DMS 273 (cell line): ENCODE results near the gene RCOR1.

Experiments
- DNase-seq: peaks from one replicate; lab custom pipeline; 2025; ENCODE audit not compliant: unreplicated experiment; lab: John Stamatoyannopoulos, UW

Gene RCOR1

DNA sequence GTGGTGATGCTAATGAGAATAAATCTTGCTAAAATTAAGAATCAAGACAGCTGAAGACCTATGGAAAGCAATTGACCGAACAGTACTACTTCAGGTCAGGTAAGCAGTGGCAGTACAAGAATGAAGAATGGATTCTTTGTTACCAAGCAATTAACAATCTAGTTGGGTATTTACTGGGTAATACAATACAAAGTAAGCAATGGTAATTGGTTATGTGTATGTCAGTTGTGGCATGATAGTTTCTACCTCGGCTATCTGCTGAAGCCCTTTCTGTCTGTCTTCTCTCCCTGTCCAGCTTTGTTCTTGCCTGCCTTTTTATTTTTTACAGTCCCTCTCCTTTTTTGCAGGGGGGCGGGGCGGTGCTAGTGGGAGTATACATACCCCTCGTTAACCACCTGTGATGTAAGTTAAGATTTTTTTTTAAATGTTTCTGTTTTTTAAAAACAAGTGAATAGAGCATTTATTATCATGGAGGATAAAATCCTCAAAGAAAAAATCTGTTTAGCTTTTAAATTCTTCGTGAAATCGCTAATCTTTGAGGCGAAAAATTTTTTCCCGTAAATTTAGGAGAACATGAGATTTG lies 75.9 kb downstream of the RCOR1 start:
- no peak for DNase-seq

DNA sequence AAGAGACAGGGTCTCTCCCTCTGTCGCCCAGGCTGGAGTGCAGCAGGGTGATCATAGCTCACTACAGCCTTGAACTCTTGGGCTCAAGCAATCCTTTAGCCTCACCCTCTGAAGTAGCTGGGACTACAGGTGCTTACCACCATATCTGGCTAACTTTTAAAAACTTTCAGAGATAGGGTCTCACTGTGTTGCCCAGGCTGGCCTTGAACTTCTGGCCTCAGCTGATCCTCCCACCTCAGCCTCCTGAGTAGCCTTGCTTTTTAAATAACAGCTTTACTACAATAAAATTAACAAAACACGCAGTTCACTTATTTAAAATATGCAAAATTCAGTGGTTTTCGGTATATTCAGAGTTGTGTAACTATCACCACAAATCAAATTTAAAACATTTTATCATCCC lies 79.0 kb downstream of the RCOR1 start:
- no peak for DNase-seq

GRCh38 chr14:102672410-102672960 lies 80.0 kb downstream of the RCOR1 start:
- no peak for DNase-seq

DNA sequence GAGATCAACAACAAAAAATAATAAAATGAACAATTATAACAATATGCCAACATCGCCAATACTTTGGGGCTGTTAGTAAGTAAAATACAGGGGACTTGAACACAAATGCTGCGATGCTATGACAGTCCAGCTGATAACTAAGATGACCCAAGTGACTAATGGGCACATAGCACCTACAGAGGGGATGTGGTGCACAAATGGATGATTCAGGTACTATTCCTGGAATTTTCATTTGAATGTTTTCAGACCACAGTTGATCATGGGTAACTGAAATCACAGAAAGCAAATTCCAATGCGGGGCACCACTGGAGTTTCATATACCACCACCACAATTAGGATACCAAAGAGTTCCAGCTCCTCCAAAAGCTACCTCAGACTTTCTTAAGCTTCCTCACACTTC lies 82.9 kb downstream of the RCOR1 start:
- DNase-seq, result no peak

- DNase-seq, result no peak
These were observed 85.9 kb downstream of the RCOR1 start for GRCh38 chr14:102678394-102678793.

GRCh38 chr14:102683399-102684297 lies 91.2 kb downstream of the RCOR1 start:
- no peak for DNase-seq

- DNase-seq, result no peak
These were observed 91.8 kb downstream of the RCOR1 start for GRCh38 chr14:102684298-102684663.

GRCh38 chr14:102686196-102686801 lies 93.8 kb downstream of the RCOR1 start:
- no peak for DNase-seq

DNA sequence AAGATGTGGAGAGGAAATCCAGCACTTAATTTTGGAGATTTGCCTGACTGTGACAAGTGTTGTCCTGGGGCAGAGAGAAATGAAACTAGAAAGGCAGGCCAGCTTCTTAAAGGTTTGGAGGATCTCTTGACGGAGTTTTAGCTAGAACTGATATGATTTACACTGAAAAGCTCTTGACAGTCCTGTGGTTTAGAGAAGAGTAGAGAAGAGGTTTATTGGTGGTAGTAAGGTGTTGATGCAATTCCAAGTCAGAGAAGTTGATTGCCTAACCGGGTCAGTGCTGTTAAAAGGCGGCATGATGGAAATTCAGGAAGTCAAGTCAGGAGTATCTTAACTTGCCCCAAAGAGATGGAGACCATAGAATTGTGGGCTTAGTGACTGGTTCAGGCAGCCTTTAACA lies 95.8 kb downstream of the RCOR1 start:
- DNase-seq, result no peak

- no peak for DNase-seq
These were observed 98.2 kb downstream of the RCOR1 start for GRCh38 chr14:102690509-102691286.

- DNase-seq, result no peak
These were observed 99.3 kb downstream of the RCOR1 start for GRCh38 chr14:102691763-102692162.

DNA sequence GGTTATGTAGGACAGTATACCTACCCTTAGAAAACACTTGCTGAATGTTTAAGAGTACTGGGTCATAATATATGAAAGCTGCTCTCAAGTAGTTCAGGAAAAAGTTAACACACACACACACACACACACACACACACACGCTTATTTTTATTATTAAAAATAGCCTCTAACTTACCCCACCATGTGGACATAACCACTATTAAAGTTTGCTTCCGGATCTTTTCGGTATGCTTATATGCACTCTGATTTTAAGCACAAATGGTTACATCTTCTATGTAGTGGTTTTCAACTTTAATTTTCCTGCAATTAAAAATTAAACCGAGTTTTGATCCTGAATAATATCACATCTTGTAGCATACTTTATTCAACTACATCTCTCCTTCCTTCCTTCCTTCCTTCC lies 99.9 kb downstream of the RCOR1 start:
- DNase-seq, result no peak

GRCh38 chr14:102693006-102693755 lies 100.7 kb downstream of the RCOR1 start:
- peak; percentile 35 for DNase-seq

DNA sequence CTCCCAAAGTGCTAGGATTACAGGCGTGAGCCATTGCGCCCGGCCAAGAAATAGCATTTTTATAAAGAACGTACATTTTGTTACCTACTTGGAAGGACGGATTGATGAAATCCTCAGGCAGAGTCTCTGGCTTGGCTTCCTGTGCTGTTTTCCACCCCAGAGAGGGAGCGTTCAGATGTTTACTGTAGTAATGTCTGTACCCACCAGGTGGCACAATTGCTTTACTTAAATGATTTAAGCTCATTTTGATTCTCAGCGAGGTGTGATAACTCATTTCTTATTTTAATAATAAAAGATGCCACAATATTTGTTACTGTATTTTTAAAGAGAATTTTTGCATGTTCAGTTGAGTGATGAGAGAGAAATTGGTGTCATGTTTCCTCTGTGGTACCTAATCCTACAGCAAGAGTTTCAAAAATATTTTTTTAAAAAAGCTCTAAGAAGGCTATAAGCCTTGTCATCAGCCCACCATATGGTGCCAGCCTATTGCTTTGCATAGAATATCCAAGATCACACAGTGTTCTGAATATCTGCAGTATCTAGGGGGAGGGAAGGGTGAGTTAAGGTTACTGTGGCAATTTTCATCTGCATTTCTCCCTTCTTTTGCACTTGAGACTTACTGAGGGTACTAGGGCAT lies 102.2 kb downstream of the RCOR1 start:
- peak; percentile 94 for DNase-seq

- no peak for DNase-seq
These were observed 102.7 kb downstream of the RCOR1 start for GRCh38 chr14:102695167-102695555.

GRCh38 chr14:102696332-102696731 lies 103.9 kb downstream of the RCOR1 start:
- no peak for DNase-seq

DNA sequence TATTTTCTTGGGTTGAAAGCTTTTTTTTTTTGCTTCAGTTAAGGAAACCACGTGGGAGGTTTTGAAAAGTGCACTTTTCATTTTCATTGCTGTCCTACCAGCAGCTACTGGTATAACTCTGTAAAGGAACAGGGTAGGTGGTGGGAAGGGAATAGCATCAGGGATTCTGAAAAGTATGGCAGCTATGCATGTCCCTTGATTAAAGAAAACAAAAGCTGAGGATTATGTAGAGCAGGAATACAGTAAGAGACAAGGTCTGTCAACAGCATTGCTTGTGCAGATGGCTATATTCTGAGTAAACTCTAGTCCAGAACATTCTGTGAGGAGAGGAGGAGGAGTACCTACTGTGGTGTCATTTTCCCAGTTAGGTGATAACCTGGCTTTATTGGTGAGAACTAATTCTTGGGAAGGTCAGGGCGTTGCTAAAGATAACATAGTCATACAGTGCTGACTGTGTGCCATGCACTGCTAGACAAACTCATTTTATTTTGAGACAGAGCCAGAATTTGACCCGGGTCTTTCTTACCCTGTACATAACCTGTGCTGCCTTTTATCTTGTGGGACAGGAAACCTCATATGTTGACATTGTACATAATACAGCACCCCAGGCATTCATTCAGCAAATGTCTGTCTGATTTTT lies 104.5 kb downstream of the RCOR1 start:
- no peak for DNase-seq

DNA sequence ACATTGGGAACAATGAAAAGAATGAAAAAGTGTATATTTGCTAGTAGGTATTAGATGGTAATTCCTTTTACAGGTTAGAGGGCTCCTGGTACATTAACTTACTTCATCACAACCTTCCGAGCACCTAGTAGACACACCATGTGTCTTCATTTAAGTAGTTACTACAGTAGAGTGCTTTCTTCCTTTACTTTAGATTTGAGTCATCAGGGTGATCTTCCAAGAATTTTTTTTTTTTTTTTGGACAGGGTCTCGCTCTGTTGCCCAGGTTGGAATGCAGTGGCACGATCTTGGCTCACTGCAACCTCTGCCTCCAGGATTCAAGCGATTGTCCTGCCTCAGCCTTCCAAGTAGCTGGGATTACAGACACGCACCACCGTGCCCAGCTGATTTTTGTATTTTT lies 105.1 kb downstream of the RCOR1 start:
- no peak for DNase-seq

DNA sequence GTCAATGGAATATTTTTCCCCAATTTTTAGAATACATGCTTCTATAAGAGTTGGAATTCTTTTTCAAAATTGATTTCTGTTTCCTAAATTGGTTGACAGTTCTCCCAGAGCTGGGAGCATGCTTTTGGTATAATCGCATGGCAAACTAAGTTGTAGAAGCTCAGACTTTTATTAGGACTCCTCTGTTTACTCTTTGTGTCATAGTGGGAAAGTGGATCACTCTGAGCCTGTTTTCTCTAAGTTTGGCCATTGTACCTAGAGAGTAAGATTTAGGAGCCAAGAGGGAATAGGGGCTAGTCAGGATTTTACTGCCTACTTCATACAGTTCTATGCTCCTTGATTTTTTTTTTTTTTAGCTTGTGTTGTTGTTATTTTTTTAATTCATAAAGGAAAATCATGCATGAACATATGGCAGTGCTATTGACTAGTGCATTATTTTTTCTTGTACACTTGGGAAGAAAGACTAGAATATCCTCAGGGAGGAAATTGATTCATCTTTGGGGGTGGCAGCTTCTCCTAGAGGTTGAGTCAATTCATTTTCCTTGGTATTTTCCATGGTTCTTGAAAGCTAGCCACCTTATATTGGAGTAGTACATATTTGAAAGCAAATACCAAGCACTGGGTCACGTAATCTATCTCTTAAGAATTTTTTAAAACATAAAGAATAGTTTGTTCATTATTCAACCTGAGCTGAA lies 107.1 kb downstream of the RCOR1 start:
- DNase-seq, result no peak
